HepG2 (cell line): Measurements from ENCODE around the gene EFCAB8. TPM values are rescaled to one million over a fixed set of nuclear protein-coding genes. Genes with fewer than 3 reads are reported as not detected.

ENCODE experiments used
- CBX2 ChIP-seq, 2 experiments: fragments of 200-600 bp in 1 of 2; sonication (generic); formaldehyde crosslinking in 1 of 2; IDR thresholded peaks; 2 replicates each; pipeline versions ENCODE4 v1.7.0 to v1.8.1; 2018 to 2022; ENCODE audit warnings: low read depth in 2 of 2, low read length in 1 of 2, mild to moderate bottlenecking in 1 of 2, missing genetic modification reagents in 1 of 2
- HNRNPL ChIP-seq: fragments of 200-400 bp; formaldehyde crosslinking; IDR thresholded peaks from 2 replicates; pipeline ENCODE4 v1.6.1; 2017; ENCODE audit warnings: mild to moderate bottlenecking, low read depth, low read length
- MIER3 ChIP-seq: IDR thresholded peaks from 2 replicates; pipeline ENCODE4 v1.6.1; 2016; ENCODE audit warnings: missing compliant biosample characterization, borderline replicate concordance
- MXD1 ChIP-seq: sonication (generic); formaldehyde crosslinking; IDR thresholded peaks from 2 replicates; pipeline ENCODE4 v1.4.0; 2020; ENCODE audit warnings: mild to moderate bottlenecking, missing genetic modification reagents
- TOE1 ChIP-seq: sonication (generic); formaldehyde crosslinking; IDR thresholded peaks from 2 replicates; pipeline ENCODE4 v1.4.0; 2020; ENCODE audit warnings: mild to moderate bottlenecking, missing genetic modification reagents
- ZBTB14 ChIP-seq: sonication (generic); formaldehyde crosslinking; IDR thresholded peaks from 2 replicates; pipeline ENCODE4 v1.4.0; 2020; ENCODE audit warnings: missing genetic modification reagents
- ZBTB4 ChIP-seq: sonication (generic); formaldehyde crosslinking; IDR thresholded peaks from 2 replicates; pipeline ENCODE4 v1.4.0; 2020; ENCODE audit warnings: missing genetic modification reagents, mild to moderate bottlenecking, borderline replicate concordance
- ZBTB40 ChIP-seq, 2 experiments: fragments of 450-650 bp in 1 of 2; sonication (generic) in 1 of 2; formaldehyde crosslinking in 1 of 2; IDR thresholded peaks; 2 replicates each; pipeline versions ENCODE4 v1.6.1 to v1.8.0; 2016 to 2022; ENCODE audit warnings: antibody characterized with exemption in 1 of 2, mild to moderate bottlenecking in 1 of 2, missing genetic modification reagents in 1 of 2
- ZNF337 ChIP-seq: sonication (generic); formaldehyde crosslinking; IDR thresholded peaks from 2 replicates; pipeline ENCODE4 v1.5.1; 2020; ENCODE audit warnings: missing genetic modification reagents, low read depth, mild to moderate bottlenecking, borderline replicate concordance
- ZNF598 ChIP-seq: sonication (generic); formaldehyde crosslinking; IDR thresholded peaks from 2 replicates; pipeline ENCODE4 v1.5.1; 2020; ENCODE audit warnings: mild to moderate bottlenecking, missing genetic modification reagents, borderline replicate concordance
- ZNF740 ChIP-seq: sonication (generic); formaldehyde crosslinking; IDR thresholded peaks from 2 replicates; pipeline ENCODE4 v1.4.0; 2020; ENCODE audit warnings: missing genetic modification reagents
- polyA plus RNA-seq, 8 experiments: library from polyadenylated mRNA; depleted of rRNA in 3 of 8; stranded (reverse) in 7 of 8; unstranded in 1 of 8; fragments of >200 nt; fragmentation: Illumina TruSeq in 4 of 8; extraction: Trizol in 4 of 8; gene quantifications; 2 replicates each; pipeline versions ENCODE4 v1.2.1 to v1.2.3, GENCODE V29; 2011 to 2016; ENCODE audit warnings: low read depth in 4 of 8, missing spikeins in 1 of 8, mixed read lengths in 1 of 8; ENCODE audit not compliant: insufficient read depth in 1 of 8
- total RNA-seq, 5 experiments: library from RNA; depleted of rRNA; stranded (reverse); fragments of >200 nt; fragmentation: Illumina TruSeq; extraction: Trizol; gene quantifications; 2 replicates each; pipeline ENCODE4 v1.2.3, GENCODE V29; 2016; ENCODE audit warnings: low read depth in 1 of 5

The EFCAB8 gene
- total and polyA plus RNA-seq, 2 of the 13 experiments (the other 11 are each of a cell fraction or from before 2014, with no cell fraction given) = 0.15 to 0.22 TPM

- TF ChIP-seq MXD1 (CRISPR knock-in tag) = no peak
- TF ChIP-seq ZNF337 (CRISPR knock-in tag) = no peak
- TF ChIP-seq ZBTB14 (CRISPR knock-in tag) = no peak
- TF ChIP-seq MIER3 (CRISPR knock-in tag) = no peak
- TF ChIP-seq ZNF740 (CRISPR knock-in tag) = 0 out of 2 replicates have a peak, but pooled peaks have one; percentile 48
- no peak for TF ChIP-seq CBX2 (IDR thresholded peaks at IDR 0.05; ENCODE audit: low read depth, low read length)
- no peak for TF ChIP-seq CBX2 (CRISPR knock-in tag; IDR thresholded peaks at IDR 0.05; ENCODE audit: low read depth)
- no peak for TF ChIP-seq ZBTB40 (IDR thresholded peaks at IDR 0.05)
- TF ChIP-seq ZBTB40 (CRISPR knock-in tag; IDR thresholded peaks at IDR 0.05) = 0 out of 2 replicates have a peak, but pooled peaks have one; percentile 47
- TF ChIP-seq ZNF598 (CRISPR knock-in tag) = no peak
- TF ChIP-seq HNRNPL = peak; percentile 85; the same call in 1 of the 2 replicates
- TF ChIP-seq ZBTB4 (CRISPR knock-in tag) = no peak
- no peak for TF ChIP-seq TOE1 (CRISPR knock-in tag)
These were observed 113.7 kb downstream of the EFCAB8 start (continued) for GRCh38 chr20:32972181-32973076.
